Muscle of back (tissue), 11 donors: Measurements from ENCODE around the gene EVI5L. TPM values are rescaled to one million over a fixed set of nuclear protein-coding genes. Genes with fewer than 3 reads are reported as not detected.

ENCODE experiments used
- DNase-seq, 3 donors: peaks; one replicate each; pipeline versions ENCODE4 v3.0.0 to v3.0.0-alpha.2; 2013
- polyA plus RNA-seq, 10 donors: library from polyadenylated mRNA; unstranded; fragments of 120-200 nt; gene quantifications; one replicate each; pipeline ENCODE4 v1.2.1, GENCODE V29; 2013; ENCODE audit not compliant: insufficient read length in 10 of 10

Gene EVI5L
- polyA plus RNA-seq, 10 donors: 11.1 to 14.8 (median 13.3) TPM

- no peak for DNase-seq
Observed at GRCh38 chr19:7894612-7895309, 64.7 kb downstream of the EVI5L start.

GRCh38 chr19:7895565-7895964 is 65.5 kb downstream of the EVI5L start:
- DNase-seq: no peak

GRCh38 chr19:7897292-7897691 is 67.3 kb downstream of the EVI5L start:
- DNase-seq: no peak

- no peak for DNase-seq
Observed at GRCh38 chr19:7898967-7899366, 68.9 kb downstream of the EVI5L start.

- no peak for DNase-seq
Observed at GRCh38 chr19:7899751-7900378, 69.8 kb downstream of the EVI5L start.

- peak in 1 of 3 donors; percentile 15 for DNase-seq
Observed at GRCh38 chr19:7900401-7900870, 70.4 kb downstream of the EVI5L start.

- no peak for DNase-seq
Observed at GRCh38 chr19:7900931-7901330, 70.9 kb downstream of the EVI5L start.

- no peak for DNase-seq
Observed at GRCh38 chr19:7901337-7901736, 71.3 kb downstream of the EVI5L start.

- DNase-seq: no peak
Observed at GRCh38 chr19:7902796-7903243, 72.8 kb downstream of the EVI5L start.

- DNase-seq: peak; percentile 99 to 100 (median 100)
Observed at GRCh38 chr19:7903244-7904073, 73.4 kb downstream of the EVI5L start, which contains the start of gene MAP2K7. MAP2K7 (plus strand) TSS chr19:7903877; CDS start chr19:7903945, 68 bp downstream.

- DNase-seq: peak in 2 of 3 donors; percentile 49 to 77
Observed at GRCh38 chr19:7904074-7905020, 74.3 kb downstream of the EVI5L start.

- peak in 1 of 3 donors; percentile 9 for DNase-seq
Observed at GRCh38 chr19:7905268-7905667, 75.2 kb downstream of the EVI5L start.

- peak in 1 of 3 donors; percentile 3 for DNase-seq
Observed at GRCh38 chr19:7905859-7906258, 75.8 kb downstream of the EVI5L start.

GRCh38 chr19:7907122-7907521 is 77.1 kb downstream of the EVI5L start:
- no peak for DNase-seq

- no peak for DNase-seq
Observed at GRCh38 chr19:7907544-7907943, 77.5 kb downstream of the EVI5L start.

GRCh38 chr19:7908078-7908699 is 78.2 kb downstream of the EVI5L start:
- DNase-seq: no peak

- no peak for DNase-seq
Observed at GRCh38 chr19:7908742-7909461, 78.9 kb downstream of the EVI5L start.

GRCh38 chr19:7909471-7910067 is 79.6 kb downstream of the EVI5L start:
- no peak for DNase-seq
